Activated CD4-positive, alpha-beta T cell treated with anti-CD3 and anti-CD28 coated beads, Interleukin-2, amount 10 ng/mL, durations not matched to agents 24 days and 14 days (primary cell): Measurements from ENCODE around the gene NOG. TPM values are rescaled to one million over a fixed set of nuclear protein-coding genes. Genes with fewer than 3 reads are reported as not detected.

Source experiments
- DNase-seq: peaks from one replicate; pipeline ENCODE4 v3.0.0; 2022
- H3K27ac Mint-ChIP-seq: one replicate; pipeline ENCODE4 v1.8.0; 2022; ENCODE audit warnings: mild to moderate bottlenecking, mixed read lengths
- H3K27me3 Mint-ChIP-seq: one replicate; pipeline ENCODE4 v1.8.0; 2022; ENCODE audit warnings: mixed read lengths
- H3K36me3 Mint-ChIP-seq: one replicate; pipeline ENCODE4 v1.8.0; 2022; ENCODE audit warnings: low read depth, mild to moderate bottlenecking, mixed read lengths
- H3K4me1 Mint-ChIP-seq: one replicate; pipeline ENCODE4 v1.8.0; 2021; ENCODE audit warnings: mixed read lengths
- H3K4me3 Mint-ChIP-seq: one replicate; pipeline ENCODE4 v1.8.0; 2022; ENCODE audit warnings: mild to moderate bottlenecking, moderate library complexity, mixed read lengths
- H3K9me3 Mint-ChIP-seq: one replicate; pipeline ENCODE4 v1.8.0; 2021; ENCODE audit warnings: mixed read lengths
- intact Hi-C: fragments of 100-400 bp; cut with micrococcal nuclease; formaldehyde crosslinking; loops from one replicate; pipeline ENCODE4 v1.15.1; 2023
- total RNA-seq: library from RNA; stranded (reverse); gene quantifications from 2 replicates; pipeline ENCODE4 v1.2.3, GENCODE V29; 2022

NOG gene
- total RNA-seq, 1 donor from 2014 or later, result 0.21 TPM

DNA sequence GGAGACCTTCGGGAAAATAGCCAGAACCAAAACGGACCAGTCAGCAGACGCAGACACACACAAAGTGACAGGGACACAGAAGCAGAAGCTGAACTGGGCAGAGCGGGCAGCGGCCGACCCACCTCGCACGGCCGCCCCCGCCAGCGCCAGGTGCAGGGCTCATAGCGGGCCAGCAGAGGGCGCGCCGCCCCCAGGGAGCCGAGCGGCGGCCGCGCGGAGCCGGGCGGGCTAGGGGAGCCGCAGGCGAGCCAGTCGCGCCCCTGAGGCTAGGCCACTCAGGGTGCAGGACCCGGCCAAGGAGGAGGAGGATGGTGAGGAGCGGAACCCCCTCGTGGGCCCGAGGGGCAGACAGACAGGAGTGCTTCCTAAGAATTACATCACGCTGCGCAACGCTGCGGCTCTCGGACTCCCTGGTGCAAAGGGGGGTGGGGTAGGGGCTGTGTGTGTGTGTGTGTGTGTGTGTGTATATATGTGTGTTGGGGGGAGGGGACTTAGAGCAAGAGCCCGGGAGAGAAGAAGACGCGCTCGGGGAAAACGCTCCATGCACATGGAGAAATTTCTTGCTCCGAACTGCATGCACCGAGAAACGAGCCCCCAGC lies 913 bp upstream of the NOG start:
- H3K36me3 Mint-ChIP-seq, result no peaks in the 10 kb centered on the region
- intact Hi-C loops, result loop anchor here (1.0 to 10.0 kb wide), 4 partner anchors 62 to 352 kb away; no protein-coding TSS in a partner anchor
- H3K27ac Mint-ChIP-seq, result peak overlapping the region; percentile 37
- peaks cover 13% of the 10 kb centered on the region for H3K4me1 Mint-ChIP-seq
- H3K4me3 Mint-ChIP-seq, result peak overlapping the region; percentile 75
- H3K27me3 Mint-ChIP-seq, result peaks cover 61% of the 10 kb centered on the region
- DNase-seq, result peak; percentile 92
- H3K9me3 Mint-ChIP-seq, result no peaks in the 10 kb centered on the region

DNA sequence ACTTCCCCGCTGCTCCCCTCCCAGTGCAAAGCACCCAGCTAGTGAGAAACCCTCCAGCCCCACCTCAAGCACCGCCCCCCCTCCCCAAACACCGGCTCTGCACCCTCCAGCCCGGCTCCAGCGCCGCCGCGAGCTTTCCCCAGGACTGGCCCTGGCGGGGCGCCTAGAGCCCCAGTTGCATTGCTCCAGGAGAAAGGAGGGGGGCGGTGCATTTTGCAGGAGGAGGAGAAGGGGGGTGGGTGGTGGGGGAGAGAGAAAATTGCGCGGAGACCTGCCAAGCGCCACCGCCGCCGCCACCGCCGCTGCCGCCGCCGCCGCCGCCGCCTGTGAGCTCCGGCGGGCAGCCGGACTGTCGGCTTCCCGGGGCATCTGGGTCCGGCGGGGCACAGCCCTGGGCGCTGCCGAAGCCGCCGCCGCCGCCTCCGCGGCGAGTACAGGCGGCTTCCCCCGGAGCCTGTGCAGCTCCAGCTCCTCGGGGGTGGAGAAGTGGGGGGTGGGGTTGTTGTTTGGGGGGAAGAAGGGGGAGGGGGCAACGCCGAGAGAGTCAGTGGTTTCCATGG lies 333 bp upstream of the NOG start:
- peaks cover 62% of the 10 kb centered on the region for H3K27me3 Mint-ChIP-seq
- H3K27ac Mint-ChIP-seq, result no peak overlapping the region
- H3K4me1 Mint-ChIP-seq, result peaks cover 14% of the 10 kb centered on the region
- peak; percentile 69 for DNase-seq
- peak overlapping the region; percentile 75 for H3K4me3 Mint-ChIP-seq
- intact Hi-C loops, result loop anchor here (10.0 kb wide), 1 partner anchor 352 kb away; no protein-coding TSS in a partner anchor
- H3K36me3 Mint-ChIP-seq, result no peaks in the 10 kb centered on the region
- H3K9me3 Mint-ChIP-seq, result no peaks in the 10 kb centered on the region

GRCh38 chr17:56594320-56595107 lies 1.0 kb downstream of the NOG start:
- Mint-ChIP-seq H3K4me3 (peak overlapping the region; percentile 55), H3K36me3 (no peaks in the 10 kb centered on the region), H3K4me1 (peaks cover 17% of the 10 kb centered on the region), H3K9me3 (no peaks in the 10 kb centered on the region), H3K27ac (no peak overlapping the region), H3K27me3 (peaks cover 57% of the 10 kb centered on the region)
- intact Hi-C loops, result loop anchor here (2.0 to 10.0 kb wide), 2 partner anchors 84 to 350 kb away; no protein-coding TSS in a partner anchor
- peak; percentile 79 for DNase-seq

- DNase-seq, result no peak
- Mint-ChIP-seq H3K27me3 (peaks cover 59% of the 10 kb centered on the region), H3K4me3 (peak overlapping the region; percentile 55), H3K9me3 (no peaks in the 10 kb centered on the region), H3K4me1 (peaks cover 20% of the 10 kb centered on the region), H3K36me3 (no peaks in the 10 kb centered on the region), H3K27ac (no peak overlapping the region)
- intact Hi-C loops, result loop anchor here (2.0 to 10.0 kb wide), 2 partner anchors 84 to 350 kb away; no protein-coding TSS in a partner anchor
Observed at GRCh38 chr17:56595108-56595418, 1.6 kb downstream of the NOG start.

GRCh38 chr17:56595831-56596690 lies 2.6 kb downstream of the NOG start:
- peak; percentile 68 for DNase-seq
- Mint-ChIP-seq H3K4me1 (peaks cover 20% of the 10 kb centered on the region), H3K9me3 (no peaks in the 10 kb centered on the region), H3K27me3 (peaks cover 51% of the 10 kb centered on the region), H3K36me3 (no peaks in the 10 kb centered on the region), H3K4me3 (peak overlapping the region; percentile 79), H3K27ac (peak overlapping the region; percentile 64)
- intact Hi-C loops, result loop anchor here (2.0 to 10.0 kb wide), 2 partner anchors 83 to 349 kb away; no protein-coding TSS in a partner anchor

DNA sequence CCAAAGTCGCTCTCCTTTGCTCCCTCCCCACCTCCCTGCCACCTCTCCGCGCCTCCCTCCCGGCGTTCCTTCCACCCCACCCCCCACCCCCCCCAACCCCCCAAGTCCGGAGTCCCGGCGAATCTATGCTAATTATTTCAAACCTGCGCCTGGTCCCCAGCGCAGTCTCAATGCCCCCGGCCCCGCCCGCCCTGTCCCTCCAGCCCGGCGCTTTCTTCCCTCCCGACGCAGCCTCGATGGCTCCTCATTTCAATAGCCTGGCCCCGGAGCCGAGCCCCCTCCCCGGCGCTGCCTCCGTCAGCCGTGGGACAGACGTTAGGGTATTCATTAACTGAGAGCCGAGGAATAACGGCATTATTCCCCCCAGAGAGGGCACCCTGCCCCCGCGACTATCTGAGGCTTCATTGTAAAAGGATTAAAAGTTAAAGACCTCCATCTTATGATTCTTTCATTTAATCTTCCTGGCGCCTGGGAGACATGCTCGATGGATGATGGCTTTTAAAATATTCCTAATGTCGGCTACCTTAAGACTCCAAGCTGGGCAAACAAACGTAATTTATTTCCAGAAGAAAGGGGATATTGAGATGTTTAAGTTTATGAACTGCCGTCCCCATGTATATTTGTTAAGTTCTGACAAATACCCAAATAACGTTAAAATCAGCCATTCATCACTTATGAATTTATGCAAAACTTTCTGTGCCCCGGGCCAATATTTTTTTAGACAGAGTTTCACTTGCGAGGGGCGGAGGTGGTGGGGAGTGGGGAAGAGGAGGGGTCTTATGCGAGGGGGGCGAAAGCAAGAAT lies 3.4 kb downstream of the NOG start:
- H3K36me3 Mint-ChIP-seq, result no peaks in the 10 kb centered on the region
- DNase-seq, result no peak
- H3K4me3 Mint-ChIP-seq, result peak overlapping the region; percentile 79
- H3K9me3 Mint-ChIP-seq, result no peaks in the 10 kb centered on the region
- peak overlapping the region; percentile 64 for H3K27ac Mint-ChIP-seq
- peaks cover 22% of the 10 kb centered on the region for H3K4me1 Mint-ChIP-seq
- H3K27me3 Mint-ChIP-seq, result peaks cover 45% of the 10 kb centered on the region
- intact Hi-C loops, result loop anchor here (10.0 kb wide), 1 partner anchor 348 kb away; no protein-coding TSS in a partner anchor

- Mint-ChIP-seq H3K27ac (no peak overlapping the region), H3K4me3 (peak overlapping the region; percentile 79), H3K27me3 (peaks cover 38% of the 10 kb centered on the region), H3K4me1 (peaks cover 25% of the 10 kb centered on the region), H3K36me3 (no peaks in the 10 kb centered on the region), H3K9me3 (no peaks in the 10 kb centered on the region)
- intact Hi-C loops, result loop anchor here (10.0 kb wide), 1 partner anchor 347 kb away; no protein-coding TSS in a partner anchor
- DNase-seq, result no peak
Observed at GRCh38 chr17:56597495-56597990, 4.0 kb downstream of the NOG start.

GRCh38 chr17:56598466-56598865 lies 5.0 kb downstream of the NOG start:
- H3K4me3 Mint-ChIP-seq, result peak overlapping the region; percentile 4
- DNase-seq, result no peak
- H3K27me3 Mint-ChIP-seq, result peaks cover 34% of the 10 kb centered on the region
- intact Hi-C loops, result loop anchor here (10.0 kb wide), 1 partner anchor 346 kb away; no protein-coding TSS in a partner anchor
- H3K9me3 Mint-ChIP-seq, result no peaks in the 10 kb centered on the region
- no peak overlapping the region for H3K27ac Mint-ChIP-seq
- H3K4me1 Mint-ChIP-seq, result peaks cover 31% of the 10 kb centered on the region
- no peaks in the 10 kb centered on the region for H3K36me3 Mint-ChIP-seq

DNA sequence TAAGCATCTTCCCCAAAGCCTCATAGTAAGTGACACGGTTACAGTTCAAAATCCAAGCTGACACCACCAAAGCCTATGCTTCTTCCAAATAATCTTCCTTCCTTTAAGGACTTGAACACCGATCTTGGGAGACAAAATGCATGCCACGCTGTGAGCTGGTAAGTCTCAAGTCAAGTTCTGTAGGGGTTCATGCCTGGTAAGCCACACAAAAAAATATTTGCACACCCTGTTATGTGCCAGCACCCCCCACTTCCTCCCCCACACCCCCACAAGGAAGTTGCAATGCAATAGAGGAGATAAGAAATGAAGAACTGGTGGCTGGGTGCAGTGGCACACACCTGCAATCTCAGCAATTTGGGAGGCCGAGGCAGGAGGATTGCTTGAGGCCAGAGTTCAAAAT lies 5.6 kb downstream of the NOG start:
- Mint-ChIP-seq H3K4me1 (peaks cover 33% of the 10 kb centered on the region), H3K27ac (no peak overlapping the region), H3K4me3 (no peak overlapping the region), H3K27me3 (peaks cover 34% of the 10 kb centered on the region), H3K36me3 (no peaks in the 10 kb centered on the region), H3K9me3 (no peaks in the 10 kb centered on the region)
- DNase-seq, result no peak
- intact Hi-C loops, result loop anchor here (10.0 kb wide), 1 partner anchor 346 kb away; no protein-coding TSS in a partner anchor

DNA sequence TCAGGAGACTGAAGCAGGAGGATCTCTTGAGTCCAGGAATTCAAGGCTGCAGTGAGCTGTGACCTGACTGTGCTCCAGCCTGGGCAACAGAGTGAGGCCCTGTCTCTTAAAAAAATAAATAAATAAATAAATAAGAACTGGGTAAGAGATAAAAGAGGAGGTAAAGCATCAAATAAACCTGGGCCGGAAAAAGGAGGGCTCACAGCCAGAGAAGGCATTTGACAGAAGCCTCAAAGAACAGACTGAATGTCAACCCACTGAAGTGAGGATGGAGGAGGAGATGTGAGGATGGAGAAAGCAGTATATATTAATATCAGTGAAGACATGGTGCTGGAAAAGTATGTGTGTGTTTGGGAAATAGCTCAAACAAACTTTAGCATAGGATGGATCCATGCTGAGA lies 6.1 kb downstream of the NOG start:
- DNase-seq, result no peak
- Mint-ChIP-seq H3K4me3 (no peak overlapping the region), H3K27ac (no peak overlapping the region), H3K27me3 (peaks cover 37% of the 10 kb centered on the region), H3K36me3 (no peaks in the 10 kb centered on the region), H3K9me3 (no peaks in the 10 kb centered on the region), H3K4me1 (peaks cover 33% of the 10 kb centered on the region)
- intact Hi-C loops, result loop anchor here (10.0 kb wide), 1 partner anchor 345 kb away; no protein-coding TSS in a partner anchor

- no peak overlapping the region for H3K27ac Mint-ChIP-seq
- no peaks in the 10 kb centered on the region for H3K9me3 Mint-ChIP-seq
- no peak for DNase-seq
- no peak overlapping the region for H3K4me3 Mint-ChIP-seq
- intact Hi-C loops, result no loop called here
- peaks cover 33% of the 10 kb centered on the region for H3K4me1 Mint-ChIP-seq
- peaks cover 30% of the 10 kb centered on the region for H3K27me3 Mint-ChIP-seq
- H3K36me3 Mint-ChIP-seq, result no peaks in the 10 kb centered on the region
Observed at GRCh38 chr17:56600256-56600655, 6.8 kb downstream of the NOG start.

DNA sequence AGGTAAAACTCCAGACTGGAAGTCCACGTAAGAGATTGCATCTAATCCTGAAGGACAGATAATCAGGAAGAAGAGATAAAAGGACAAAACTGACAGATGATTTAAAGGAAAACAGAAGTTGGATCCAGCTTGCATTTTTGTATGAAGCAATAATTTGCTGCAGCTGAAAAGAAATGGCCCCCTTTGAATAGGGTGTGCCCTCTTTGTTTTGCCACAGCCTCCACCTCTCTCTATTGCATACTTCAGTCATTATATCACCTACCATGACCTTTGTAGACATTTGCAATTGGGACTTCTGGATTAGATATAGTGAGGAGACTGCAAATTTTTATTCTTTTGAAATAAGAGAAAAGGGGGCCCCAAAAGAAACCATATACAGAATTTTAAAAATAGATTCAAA lies 8.1 kb downstream of the NOG start:
- DNase-seq, result no peak
- Mint-ChIP-seq H3K36me3 (no peaks in the 10 kb centered on the region), H3K27me3 (peaks cover 21% of the 10 kb centered on the region), H3K27ac (no peak overlapping the region), H3K4me1 (peaks cover 29% of the 10 kb centered on the region), H3K4me3 (no peak overlapping the region), H3K9me3 (no peaks in the 10 kb centered on the region)
- intact Hi-C loops, result no loop called here
